Measurements from ENCODE around the gene ABCA7. TPM values are rescaled to one million over a fixed set of nuclear protein-coding genes. Genes with fewer than 3 reads are reported as not detected.

ABCA7 gene
- total RNA-seq, 3 donors from 2014 or later = 23.5 to 25.6 (median 25.6) TPM

DNA sequence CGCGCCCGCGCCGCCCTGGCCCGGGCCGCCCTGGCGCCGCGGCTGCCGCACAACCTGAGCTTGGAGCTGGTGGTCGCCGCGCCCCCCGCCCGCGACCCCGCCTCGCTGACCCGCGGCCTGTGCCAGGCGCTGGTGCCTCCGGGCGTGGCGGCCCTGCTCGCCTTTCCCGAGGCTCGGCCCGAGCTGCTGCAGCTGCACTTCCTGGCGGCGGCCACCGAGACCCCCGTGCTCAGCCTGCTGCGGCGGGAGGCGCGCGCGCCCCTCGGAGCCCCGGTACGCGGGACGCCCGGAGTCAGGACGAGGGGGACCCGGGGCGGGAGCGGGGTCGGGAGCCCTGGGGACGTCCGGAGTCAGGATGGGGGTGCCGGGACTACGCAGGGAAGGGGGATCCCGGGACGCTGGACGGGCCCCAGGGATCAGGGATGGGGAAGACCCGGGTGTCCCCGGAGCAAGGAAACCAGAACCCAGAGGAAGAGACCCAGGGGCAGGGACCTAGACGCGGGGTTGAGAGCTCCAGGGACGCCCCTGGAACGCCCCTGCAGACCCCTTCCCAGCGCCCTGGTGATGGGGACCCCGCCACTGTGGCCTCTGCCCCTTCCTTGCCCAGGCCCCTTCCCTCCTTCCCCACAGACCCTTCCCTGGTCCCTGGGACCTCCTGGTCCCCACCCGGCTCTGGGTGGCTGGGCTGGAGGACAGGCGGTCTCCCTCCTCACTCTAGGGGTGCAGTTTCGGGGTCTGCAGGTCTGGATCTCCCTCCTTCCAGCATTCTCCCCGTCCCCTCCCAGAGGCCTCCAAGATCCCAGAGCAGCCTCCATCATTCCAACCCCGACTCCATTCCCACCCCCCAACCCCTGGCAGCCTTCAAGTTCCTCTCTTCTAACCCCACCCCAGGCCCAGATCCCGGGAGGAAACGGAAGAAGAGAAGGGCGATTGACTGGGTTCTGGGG, 39.0 kb upstream of the ABCA7 start:
- TF ChIP-seq, protein P1, sequence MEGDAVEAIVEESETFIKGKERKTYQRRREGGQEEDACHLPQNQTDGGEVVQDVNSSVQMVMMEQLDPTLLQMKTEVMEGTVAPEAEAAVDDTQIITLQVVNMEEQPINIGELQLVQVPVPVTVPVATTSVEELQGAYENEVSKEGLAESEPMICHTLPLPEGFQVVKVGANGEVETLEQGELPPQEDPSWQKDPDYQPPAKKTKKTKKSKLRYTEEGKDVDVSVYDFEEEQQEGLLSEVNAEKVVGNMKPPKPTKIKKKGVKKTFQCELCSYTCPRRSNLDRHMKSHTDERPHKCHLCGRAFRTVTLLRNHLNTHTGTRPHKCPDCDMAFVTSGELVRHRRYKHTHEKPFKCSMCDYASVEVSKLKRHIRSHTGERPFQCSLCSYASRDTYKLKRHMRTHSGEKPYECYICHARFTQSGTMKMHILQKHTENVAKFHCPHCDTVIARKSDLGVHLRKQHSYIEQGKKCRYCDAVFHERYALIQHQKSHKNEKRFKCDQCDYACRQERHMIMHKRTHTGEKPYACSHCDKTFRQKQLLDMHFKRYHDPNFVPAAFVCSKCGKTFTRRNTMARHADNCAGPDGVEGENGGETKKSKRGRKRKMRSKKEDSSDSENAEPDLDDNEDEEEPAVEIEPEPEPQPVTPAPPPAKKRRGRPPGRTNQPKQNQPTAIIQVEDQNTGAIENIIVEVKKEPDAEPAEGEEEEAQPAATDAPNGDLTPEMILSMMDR (IDR thresholded peaks at IDR 0.05) = no peak
- Histone ChIP-seq H3K4me1 (ENCODE audit: low read depth) (peaks cover 13% of the 10 kb centered on the region), H3K9me3 (no peaks in the 10 kb centered on the region), H3K36me3 (ENCODE audit: low read depth) (no peaks in the 10 kb centered on the region), H3K4me3 (no peak overlapping the region)
- ATAC-seq = no peak
- DNase-seq = no peak
- intact Hi-C loops (cut with DNase I, micrococcal nuclease) = no loop called here

DNA sequence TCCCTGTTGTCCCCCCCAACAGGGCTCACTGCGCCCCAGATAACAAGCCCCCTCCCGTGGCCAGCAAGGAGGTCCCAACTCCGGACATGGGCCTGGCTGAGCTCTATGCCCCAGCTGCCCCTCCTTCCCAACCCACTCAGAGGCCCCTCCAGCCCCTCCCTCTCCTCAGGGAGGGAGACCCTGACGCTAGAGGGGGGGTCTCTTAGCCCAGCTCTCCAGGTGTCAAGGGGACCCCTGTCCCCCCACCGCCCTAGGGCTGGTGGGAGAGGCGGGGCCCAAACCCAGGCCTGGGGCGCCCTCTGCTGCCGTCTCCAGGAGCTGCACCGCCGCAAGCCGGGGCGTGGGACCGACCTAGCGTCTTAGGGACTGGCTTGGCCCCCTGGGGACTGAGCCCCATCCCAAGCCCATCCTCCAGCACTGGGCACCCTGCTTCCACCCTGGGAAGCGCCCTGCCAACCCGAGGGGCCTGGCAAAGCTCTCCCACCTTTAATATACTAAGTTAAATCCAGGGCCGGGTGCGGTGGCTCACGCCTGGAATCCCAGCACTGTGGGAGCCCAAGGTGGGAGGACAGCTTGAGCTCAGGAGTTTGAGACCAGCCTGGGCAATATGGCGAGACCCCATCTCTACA, 38.3 kb upstream of the ABCA7 start:
- Histone ChIP-seq H3K9me3 (no peaks in the 10 kb centered on the region), H3K4me1 (ENCODE audit: low read depth) (peaks cover 6% of the 10 kb centered on the region), H3K36me3 (ENCODE audit: low read depth) (no peaks in the 10 kb centered on the region), H3K4me3 (no peak overlapping the region)
- intact Hi-C loops (cut with DNase I, micrococcal nuclease) = no loop called here
- DNase-seq (peak; percentile 64 to 76 (median 67)), ATAC-seq (peak; percentile 76)
- TF ChIP-seq, protein P1 (IDR thresholded peaks at IDR 0.05) = peak; percentile 89

DNA sequence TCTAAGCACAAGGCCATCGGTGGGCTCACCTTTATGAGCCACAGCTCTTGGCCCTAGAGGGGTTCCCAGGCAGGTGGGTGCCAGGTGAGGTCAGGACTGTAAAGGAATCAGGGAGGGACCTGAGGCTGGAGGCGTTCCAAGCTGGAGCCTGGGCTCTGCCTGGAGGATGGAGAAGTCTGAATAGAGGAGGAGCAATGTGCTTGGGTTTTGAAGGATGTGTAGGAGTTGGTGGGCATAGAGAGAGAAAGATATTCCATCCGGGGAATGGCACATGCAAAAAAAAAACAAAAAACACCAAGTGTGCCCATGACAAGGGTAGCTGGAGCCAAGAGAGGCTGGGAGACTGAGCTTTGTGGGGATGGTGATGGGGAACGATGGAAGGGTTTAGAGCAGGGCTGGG, 37.3 kb upstream of the ABCA7 start:
- peaks cover 6% of the 10 kb centered on the region for H3K4me1 ChIP-seq (ENCODE audit: low read depth)
- ATAC-seq (no peak), DNase-seq (no peak)
- no peaks in the 10 kb centered on the region for H3K9me3 ChIP-seq
- intact Hi-C loops (cut with DNase I, micrococcal nuclease) = no loop called here
- H3K36me3 ChIP-seq (ENCODE audit: low read depth) = no peaks in the 10 kb centered on the region
- no peak overlapping the region for H3K4me3 ChIP-seq
- TF ChIP-seq, protein P1 (IDR thresholded peaks at IDR 0.05) = no peak

DNA sequence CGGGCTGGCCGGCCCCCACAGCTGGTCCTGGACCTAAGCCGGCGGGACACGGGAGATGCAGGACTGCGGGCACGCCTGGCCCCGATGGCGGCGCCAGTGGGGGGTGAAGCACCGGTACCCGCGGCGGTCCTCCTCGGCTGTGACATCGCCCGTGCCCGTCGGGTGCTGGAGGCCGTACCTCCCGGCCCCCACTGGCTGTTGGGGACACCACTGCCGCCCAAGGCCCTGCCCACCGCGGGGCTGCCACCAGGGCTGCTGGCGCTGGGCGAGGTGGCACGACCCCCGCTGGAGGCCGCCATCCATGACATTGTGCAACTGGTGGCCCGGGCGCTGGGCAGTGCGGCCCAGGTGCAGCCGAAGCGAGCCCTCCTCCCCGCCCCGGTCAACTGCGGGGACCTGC, 36.6 kb upstream of the ABCA7 start:
- TF ChIP-seq, protein P1 (IDR thresholded peaks at IDR 0.05) = no peak
- Histone ChIP-seq H3K9me3 (no peaks in the 10 kb centered on the region), H3K4me3 (no peak overlapping the region), H3K4me1 (ENCODE audit: low read depth) (peaks cover 6% of the 10 kb centered on the region), H3K36me3 (ENCODE audit: low read depth) (no peaks in the 10 kb centered on the region)
- ATAC-seq = no peak
- intact Hi-C loops (cut with DNase I, micrococcal nuclease) = no loop called here
- peak in 1 of 3 donors; percentile 50 for DNase-seq

DNA sequence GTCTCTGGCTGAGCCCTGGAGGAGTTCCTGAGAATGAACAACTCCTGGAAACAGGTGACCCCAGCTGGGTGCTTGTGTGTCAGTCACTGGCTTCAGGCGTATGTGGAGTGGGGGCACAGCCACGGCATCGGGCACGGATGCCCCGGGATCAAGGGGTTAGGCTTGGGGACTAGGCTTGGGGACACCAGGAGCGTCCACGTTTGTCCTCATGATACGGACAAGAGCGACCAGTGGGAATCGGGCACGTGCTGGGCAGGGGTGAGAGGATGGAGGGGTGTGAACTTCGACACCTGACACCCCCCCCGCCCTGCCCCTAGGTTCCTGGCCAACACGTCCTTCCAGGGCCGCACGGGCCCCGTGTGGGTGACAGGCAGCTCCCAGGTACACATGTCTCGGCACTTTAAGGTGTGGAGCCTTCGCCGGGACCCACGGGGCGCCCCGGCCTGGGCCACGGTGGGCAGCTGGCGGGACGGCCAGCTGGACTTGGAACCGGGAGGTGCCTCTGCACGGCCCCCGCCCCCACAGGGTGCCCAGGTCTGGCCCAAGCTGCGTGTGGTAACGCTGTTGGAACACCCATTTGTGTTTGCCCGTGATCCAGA, 35.6 kb upstream of the ABCA7 start:
- Histone ChIP-seq H3K36me3 (ENCODE audit: low read depth) (peaks cover 3% of the 10 kb centered on the region), H3K4me3 (no peak overlapping the region), H3K9me3 (no peaks in the 10 kb centered on the region), H3K4me1 (ENCODE audit: low read depth) (peaks cover 6% of the 10 kb centered on the region)
- TF ChIP-seq, protein P1 (IDR thresholded peaks at IDR 0.05) = no peak
- intact Hi-C loops (cut with DNase I, micrococcal nuclease) = no loop called here
- DNase-seq (no peak), ATAC-seq (no peak)

All from mucosa of descending colon (tissue), 3 donors.